Anterior cingulate cortex (tissue), 58 donors: Measurements from ENCODE around the gene MCC.

Source experiments
- DNase-seq, 58 donors: peaks; one replicate each; lab custom pipeline; 2025; lab: John Stamatoyannopoulos, UW

MCC gene

GRCh38 chr5:113375480-113376060 lies 112.7 kb downstream of the MCC start:
- DNase-seq, result no peak

GRCh38 chr5:113373426-113373825 lies 114.8 kb downstream of the MCC start:
- DNase-seq, result no peak

DNA sequence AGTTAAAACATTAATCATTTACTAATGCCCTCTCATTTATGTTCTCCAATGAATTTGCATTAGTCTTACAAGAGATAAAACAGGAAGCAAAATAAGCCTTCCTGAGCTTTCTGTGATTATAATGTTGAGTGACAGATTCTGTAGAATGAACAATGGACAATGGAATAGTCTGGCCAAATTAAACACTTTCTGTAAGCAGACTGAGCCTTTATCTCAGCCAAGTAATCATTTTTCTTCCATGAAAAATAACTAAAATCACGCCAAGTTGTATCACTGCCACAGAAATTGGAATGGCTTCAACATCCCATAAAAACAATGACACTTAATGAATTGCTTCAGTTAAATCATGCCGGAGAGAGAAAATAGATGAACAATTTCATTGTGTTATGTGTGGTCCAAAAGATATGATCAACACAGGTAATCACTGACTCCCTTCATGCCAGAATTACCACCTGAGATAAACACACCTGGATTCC lies 116.5 kb downstream of the MCC start:
- no peak for DNase-seq

DNA sequence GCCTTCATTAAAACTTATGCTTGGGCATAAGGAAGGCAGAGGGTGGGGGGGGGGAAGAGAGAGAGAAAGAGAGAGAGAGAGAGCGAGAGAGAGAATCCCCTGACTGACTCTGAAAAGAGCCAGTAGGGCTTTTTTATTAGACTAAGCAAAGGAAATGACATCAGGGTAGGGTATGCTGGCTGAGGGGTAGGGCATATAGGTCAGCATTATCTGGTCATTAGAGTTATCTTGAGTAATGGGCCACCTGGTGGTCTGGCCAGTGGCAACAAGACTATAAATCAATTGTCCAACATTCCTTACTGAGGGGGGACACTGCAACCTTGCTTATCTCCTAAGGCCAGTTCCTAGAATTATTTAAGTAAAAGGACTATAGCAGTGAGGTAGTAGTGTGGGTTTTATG lies 120.7 kb downstream of the MCC start:
- DNase-seq, result no peak

- DNase-seq, result no peak
Observed at GRCh38 chr5:113364466-113364865, 123.8 kb downstream of the MCC start.

DNA sequence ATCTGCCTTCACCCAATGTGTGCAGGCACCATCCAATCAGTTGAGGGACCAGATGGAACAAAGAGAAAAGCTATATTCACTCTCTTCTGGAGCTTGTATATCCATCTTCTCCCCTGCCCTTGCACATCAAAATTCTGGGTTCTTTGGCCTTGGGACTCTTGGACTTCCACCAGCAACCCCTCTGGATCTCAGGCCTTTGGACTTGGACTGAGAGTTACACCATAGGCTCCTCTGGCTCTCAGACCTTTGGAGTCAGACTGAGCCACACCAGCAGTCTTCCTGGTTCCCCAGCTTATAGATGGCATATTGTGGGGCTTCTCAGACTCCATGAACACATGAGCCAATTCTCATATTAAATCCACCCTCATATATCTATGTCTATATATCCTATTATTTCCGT lies 126.6 kb downstream of the MCC start:
- DNase-seq, result no peak

DNA sequence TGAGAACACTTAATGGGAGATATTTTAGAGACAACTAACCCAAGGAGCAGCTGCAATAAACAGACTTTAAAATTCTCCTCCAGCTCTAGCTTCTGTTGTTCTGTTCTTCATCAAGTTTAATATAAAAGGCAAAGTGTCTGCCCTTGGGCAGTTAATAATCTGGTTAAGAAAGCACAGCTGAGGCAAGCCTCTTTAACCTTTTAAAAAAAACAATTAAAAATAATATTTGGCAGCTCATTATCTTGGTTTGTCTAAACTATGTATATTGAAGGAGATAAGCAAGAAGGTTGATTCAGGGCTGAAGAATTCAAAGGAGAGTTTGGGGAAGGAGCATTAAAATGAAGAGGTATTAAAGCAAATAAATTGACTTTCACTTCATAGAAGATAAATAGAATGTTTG lies 128.8 kb downstream of the MCC start:
- DNase-seq, result no peak

GRCh38 chr5:113358696-113359095 lies 129.6 kb downstream of the MCC start:
- DNase-seq, result no peak

DNA sequence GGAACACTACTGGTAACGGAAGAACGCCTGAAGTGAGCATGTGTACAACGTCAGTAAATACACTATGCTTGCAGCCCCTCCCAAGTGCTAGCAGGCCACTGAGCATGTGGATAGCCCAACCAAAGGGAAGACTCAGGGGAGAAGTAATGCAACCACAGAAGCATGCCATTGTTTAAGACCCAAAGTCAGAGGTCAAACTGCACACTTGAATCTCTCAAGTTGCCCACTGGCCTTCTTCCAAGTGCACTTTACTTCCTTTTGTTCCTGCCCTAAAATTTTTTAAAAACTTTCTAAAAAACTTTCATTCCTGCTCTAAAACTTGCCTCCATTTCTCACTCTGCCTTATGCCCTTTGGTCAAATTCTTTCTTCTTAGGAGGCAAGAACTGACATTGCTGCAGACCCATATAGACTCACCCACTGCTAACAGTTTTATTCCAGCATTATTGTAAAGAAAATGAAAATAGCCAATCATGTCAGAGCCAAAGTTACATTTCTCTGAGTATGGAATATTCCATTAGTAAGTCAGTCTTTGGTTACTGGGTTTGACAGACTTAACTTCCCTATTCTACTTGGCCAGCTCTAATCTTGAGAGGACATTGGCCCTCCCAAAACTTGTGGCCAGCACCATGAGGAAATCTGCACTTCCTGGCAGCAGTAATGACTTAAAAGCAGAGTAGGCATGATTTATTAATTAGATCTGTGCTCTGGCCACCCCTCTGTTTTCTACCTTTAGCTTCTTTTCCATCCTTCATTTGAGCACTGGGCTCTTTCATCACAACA lies 130.4 kb downstream of the MCC start:
- no peak for DNase-seq

DNA sequence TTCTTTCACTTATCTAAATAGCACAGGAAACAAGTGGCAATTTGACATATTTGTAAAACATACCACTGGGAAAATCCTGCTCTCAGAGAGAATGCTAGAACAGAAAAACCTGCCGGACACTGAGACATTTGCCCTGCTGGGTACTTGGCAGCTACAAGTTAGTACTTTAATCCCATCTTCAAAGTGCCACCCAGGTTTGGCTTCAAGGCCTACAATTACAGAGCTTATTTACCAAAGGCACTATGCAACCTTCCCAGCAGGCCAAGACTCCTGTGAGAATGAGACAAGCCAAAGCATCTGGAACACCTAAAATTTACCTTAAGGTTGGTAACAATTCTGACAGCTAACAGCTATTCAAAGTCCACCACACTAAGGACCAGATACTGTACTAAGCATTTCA lies 131.8 kb downstream of the MCC start:
- no peak for DNase-seq

DNA sequence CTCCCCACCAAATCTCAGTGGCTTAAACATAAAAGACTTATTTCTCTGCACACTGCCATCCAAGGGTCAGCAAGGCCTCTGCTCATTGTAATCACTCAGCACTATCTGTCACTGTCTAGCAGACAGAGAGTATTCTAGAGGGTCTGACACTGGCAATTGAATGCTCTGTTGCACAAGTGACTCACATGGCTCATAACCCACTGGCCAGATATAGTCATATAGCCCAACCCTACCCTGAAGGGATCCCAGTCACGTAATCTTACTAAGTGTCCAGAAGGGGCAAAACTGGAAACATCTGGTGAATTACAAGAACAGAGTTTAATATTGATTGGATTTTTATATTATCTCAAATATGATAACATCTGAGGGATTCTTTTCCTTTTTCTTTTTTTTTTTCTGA lies 134.2 kb downstream of the MCC start:
- DNase-seq, result no peak

- no peak for DNase-seq
Observed at GRCh38 chr5:113347572-113347971, 140.7 kb downstream of the MCC start.

DNA sequence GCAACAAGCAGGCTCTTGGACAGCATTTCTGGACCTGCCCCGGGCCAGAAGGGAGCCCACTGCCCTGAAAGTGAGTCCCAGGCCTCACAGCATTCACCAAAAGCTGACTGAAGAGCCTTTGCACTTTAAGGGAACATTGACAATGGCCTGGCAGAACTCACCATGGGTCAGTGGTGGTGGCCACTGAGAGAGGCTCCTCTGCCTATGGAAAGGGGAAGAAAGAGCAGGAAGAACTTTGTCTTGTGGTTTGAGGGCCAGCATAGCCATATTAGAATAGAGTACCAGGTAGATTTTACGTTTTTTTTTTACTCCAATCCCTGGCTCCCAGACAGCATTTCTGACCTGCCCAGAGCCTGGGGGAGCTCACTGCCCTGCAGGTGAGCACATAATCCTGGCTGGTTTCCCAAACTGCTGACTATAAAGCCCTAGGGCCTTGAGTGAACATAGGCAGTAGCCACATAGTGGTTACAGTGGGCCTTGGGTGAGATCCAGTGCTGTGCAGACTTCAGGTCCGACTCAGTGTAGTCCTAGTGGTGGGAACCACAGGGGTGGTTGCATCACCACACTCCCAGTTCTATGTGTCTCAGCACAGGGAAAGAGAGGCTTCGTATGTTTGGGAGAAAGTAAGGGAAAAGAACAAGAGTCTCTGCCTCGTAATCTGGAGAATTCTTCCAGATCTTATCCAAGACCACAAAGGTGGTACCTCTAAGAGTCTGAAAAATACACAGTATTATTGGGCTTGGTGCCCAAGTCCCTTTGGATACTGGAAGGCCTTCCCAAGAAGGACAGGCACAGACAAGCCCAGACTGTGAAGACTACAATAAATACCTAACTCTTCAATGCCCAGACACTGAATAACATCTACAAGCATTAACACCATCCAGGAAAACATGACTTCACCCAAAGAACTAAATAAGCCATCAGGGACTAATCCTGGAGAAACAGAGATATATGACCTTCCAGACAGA lies 143.0 kb downstream of the MCC start:
- no peak for DNase-seq

DNA sequence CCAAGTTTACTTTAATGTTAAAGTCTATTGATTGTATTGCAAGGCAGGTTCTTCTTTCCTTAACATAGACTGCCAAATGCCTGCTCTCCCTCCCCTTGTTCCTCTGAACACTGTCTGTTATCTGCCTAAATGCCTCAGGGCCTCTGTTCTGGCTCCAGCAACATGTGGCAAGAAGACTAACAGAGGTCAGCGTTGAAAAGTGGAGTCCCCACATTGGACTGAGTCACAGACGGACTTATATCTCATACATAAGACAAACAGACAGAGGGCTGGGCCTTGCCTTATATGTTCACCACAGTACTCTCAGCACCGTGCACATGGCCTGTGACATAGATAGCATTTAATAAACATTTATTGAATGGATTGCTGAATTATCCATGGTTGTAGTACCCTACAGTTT lies 144.9 kb downstream of the MCC start:
- no peak for DNase-seq

- peak in 3 of 58 donors; percentile 2 to 32 (median 3) for DNase-seq
Observed at GRCh38 chr5:113340537-113340936, 147.7 kb downstream of the MCC start.

GRCh38 chr5:113338628-113339027 lies 149.6 kb downstream of the MCC start:
- DNase-seq, result no peak

DNA sequence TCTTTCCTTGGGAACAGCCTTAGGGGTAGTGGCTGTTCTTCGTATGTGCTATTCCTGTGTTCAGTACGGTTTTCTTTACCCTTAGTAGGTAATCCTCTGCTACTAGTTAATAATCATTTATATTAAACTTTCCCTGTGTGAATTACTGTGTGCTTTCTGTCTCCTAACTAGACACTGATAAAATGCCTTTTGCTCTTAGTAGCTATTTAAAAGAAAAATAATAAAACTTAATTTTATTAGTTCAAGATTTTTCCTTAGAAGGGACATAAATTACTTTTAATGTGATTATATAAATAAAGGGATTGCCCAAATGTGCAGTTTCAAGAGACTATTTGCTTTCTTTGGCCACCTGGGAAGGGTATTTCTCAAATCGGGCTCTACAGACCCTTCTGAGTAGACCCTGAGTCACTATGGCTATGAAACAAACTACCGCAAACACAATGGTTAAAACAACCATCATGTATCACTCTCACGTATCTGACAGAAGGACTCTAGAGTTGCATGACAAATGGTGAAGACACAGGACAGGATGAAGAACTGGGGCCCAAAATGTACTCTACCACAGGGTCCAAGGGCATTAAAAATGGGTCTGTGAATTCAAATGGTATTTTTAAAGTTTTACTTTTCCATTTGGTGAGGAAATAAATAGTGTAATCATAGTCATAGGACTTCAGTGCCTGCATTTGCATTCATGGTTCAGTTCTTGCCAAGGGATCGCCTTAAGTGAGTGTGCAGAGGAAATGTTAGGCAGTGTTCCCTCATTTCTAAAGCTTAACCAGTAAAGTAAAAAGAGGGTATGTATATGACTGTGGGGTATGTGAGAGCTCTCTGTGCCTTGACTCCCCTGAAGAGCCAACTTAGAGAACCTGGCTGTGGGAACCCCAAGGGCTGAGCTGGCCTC lies 150.5 kb downstream of the MCC start:
- no peak for DNase-seq

DNA sequence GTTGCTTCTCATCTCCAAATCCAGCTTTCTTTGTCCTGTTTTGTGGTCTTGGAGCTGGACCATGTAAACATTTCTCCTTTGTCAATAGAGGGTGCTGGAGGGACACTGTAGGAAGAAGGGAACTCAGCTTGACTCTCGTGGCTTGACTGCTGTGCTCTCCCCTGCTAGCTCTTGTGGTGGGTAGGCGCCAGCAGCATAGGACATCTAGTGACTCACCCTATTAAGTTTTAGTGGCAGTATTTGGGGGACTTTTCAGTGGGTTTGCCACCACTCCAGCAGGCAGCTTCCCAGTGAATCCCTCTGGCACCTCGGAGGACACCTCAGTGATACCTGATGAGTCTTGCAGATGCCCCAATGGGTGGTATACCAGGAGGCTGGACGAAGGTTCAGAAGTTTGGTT lies 151.3 kb downstream of the MCC start:
- peak in 4 of 58 donors; percentile 4 to 7 (median 6) for DNase-seq

DNA sequence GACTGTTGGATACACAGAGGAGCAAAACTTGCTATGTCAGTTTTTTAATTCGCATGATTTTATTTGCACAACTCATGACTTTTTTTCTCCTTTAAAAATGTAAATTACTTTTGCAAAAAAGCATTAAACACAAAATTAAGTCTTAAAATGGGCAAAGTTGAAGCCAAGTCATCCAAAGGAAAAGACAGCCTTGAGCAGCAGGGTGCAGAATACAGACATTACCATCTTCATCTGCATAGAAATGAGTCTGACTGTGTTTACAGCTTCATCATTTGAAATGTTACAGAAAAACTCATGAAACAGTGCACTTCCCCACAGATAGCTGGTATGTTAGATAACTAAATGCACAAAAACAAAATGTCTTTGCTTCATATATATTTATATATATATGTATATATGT lies 154.8 kb downstream of the MCC start:
- no peak for DNase-seq

DNA sequence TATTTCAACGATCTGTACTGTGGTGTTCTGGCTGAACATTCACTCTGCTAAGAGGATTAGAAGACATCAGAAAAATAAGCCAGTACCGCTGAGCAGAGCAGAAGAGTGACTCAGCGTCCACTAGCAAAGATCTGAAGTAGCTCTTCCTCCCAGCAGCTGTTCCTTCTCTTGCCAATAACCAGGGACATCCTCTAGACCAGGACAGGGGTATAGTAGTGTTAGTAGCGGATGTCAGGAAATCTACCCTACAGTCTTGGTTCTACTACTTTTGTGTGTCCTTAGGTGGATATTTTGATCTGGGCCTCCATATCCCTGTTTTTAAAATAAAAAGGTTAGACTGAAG lies 157.1 kb downstream of the MCC start:
- no peak for DNase-seq
